BLaER1 (cell line): ENCODE data around the gene ESRRB.

Experiments used
- H3K27ac ChIP-seq: shearing (Covaris generic); formaldehyde crosslinking; 2 replicates; pipeline ENCODE4 v1.8.1; 2022
- H3K27me3 ChIP-seq: shearing (Covaris generic); formaldehyde crosslinking; 2 replicates; pipeline ENCODE4 v1.8.1; 2022
- H3K36me3 ChIP-seq: shearing (Covaris generic); formaldehyde crosslinking; 2 replicates; pipeline ENCODE4 v1.8.1; 2022
- H3K4me1 ChIP-seq: shearing (Covaris generic); formaldehyde crosslinking; 2 replicates; pipeline ENCODE4 v1.8.1; 2022
- H3K4me2 ChIP-seq: shearing (Covaris generic); formaldehyde crosslinking; 2 replicates; pipeline ENCODE4 v1.8.1; 2022
- H3K4me3 ChIP-seq: shearing (Covaris generic); formaldehyde crosslinking; 2 replicates; pipeline ENCODE4 v1.8.1; 2022
- H3K9ac ChIP-seq: shearing (Covaris generic); formaldehyde crosslinking; 2 replicates; pipeline ENCODE4 v1.8.1; 2022
- H3K9me3 ChIP-seq: shearing (Covaris generic); formaldehyde crosslinking; 2 replicates; pipeline ENCODE4 v1.8.1; 2022
- H4K20me1 ChIP-seq: shearing (Covaris generic); formaldehyde crosslinking; 2 replicates; pipeline ENCODE4 v1.8.1; 2022
- Cebpa-rat ChIP-seq: shearing (Covaris generic); IDR thresholded peaks from 2 replicates; pipeline ENCODE4 v1.8.1; 2022

ESRRB gene

DNA sequence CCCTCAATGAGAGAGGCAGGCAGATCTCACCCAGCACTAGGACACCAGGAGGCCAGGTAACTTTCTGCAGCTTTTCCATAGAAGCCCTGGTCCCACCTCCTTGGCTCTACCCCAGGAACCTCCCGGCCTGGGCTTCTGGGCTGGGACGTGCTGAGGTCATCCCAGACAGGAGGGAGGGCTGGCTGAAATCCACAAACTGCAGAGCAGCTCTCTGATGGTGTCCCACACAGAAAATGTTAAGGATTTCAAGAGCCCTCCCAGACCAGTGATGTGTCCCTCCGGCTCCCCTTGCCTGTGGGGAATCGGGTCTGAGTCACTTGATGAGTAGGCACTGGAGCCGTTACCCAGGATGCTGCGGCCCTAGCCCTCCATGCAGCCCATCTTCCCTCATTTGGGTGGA lies 124.1 kb downstream of the ESRRB start:
- peaks cover 9% of the 10 kb centered on the region for H3K4me1 ChIP-seq
- H3K27me3 ChIP-seq: no peaks in the 10 kb centered on the region
- TF ChIP-seq Cebpa-rat: no peak
- H3K27ac ChIP-seq: no peak overlapping the region
- H3K4me3 ChIP-seq: no peak overlapping the region
- no peak overlapping the region for H3K4me2 ChIP-seq
- no peaks in the 10 kb centered on the region for H3K36me3 ChIP-seq
- no peaks in the 10 kb centered on the region for H3K9me3 ChIP-seq
- H3K9ac ChIP-seq: no peak overlapping the region
- no peaks in the 10 kb centered on the region for H4K20me1 ChIP-seq

DNA sequence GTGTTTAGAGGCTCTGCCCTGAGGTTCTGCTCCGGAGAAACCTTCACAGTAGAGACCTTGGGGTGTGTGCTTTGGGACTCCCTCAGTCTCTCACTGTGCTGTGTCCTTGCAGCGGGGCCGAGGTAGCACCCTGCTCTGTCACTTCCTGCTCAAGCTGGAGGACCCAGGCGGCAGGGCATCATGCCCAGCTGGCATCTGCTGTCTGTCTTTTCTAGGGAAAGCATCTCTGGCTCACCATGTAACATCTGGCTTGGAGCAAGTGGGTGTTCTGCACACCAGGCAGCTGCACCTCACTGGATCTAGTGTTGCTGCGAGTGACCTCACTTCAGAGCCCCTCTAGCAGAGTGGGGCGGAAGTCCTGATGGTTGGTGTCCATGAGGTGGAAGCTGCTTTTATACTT lies 124.5 kb downstream of the ESRRB start:
- H3K4me3 ChIP-seq: no peak overlapping the region
- no peak overlapping the region for H3K9ac ChIP-seq
- H4K20me1 ChIP-seq: no peaks in the 10 kb centered on the region
- no peak for TF ChIP-seq Cebpa-rat
- H3K36me3 ChIP-seq: no peaks in the 10 kb centered on the region
- no peaks in the 10 kb centered on the region for H3K9me3 ChIP-seq
- H3K27me3 ChIP-seq: no peaks in the 10 kb centered on the region
- H3K4me1 ChIP-seq: peaks cover 9% of the 10 kb centered on the region
- no peak overlapping the region for H3K4me2 ChIP-seq
- no peak overlapping the region for H3K27ac ChIP-seq

DNA sequence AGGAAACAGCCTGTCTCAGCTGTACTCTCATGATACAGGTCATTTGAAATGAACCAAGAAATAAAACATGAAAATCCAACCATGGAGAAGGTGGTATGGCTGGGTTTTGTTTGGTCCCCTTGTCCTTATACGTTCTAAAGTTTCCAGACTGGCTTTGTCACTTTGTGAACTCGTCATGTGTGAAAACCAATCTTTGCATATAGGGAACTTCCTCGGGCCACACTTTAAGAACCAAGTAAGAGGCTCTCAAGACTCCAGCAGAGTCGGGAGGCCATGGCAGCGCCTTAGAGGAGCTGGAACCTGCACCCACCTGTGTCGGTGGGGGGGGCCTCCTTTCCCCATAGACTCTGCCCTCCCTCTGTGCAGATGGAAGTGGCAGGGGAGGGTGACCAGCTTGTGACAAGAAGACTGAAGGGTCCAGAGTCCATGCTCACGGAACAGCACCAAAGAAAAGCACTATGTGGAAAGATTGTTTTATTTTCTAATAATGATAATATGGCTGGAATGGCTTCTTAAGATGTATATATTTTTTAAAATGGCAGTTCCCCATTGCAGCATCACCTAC lies 125.3 kb downstream of the ESRRB start:
- Histone ChIP-seq H3K27me3 (no peaks in the 10 kb centered on the region), H3K4me2 (no peak overlapping the region), H3K36me3 (no peaks in the 10 kb centered on the region), H4K20me1 (no peaks in the 10 kb centered on the region), H3K9me3 (no peaks in the 10 kb centered on the region), H3K4me3 (no peak overlapping the region), H3K9ac (no peak overlapping the region), H3K4me1 (peaks cover 9% of the 10 kb centered on the region), H3K27ac (no peak overlapping the region)
- TF ChIP-seq Cebpa-rat: no peak

DNA sequence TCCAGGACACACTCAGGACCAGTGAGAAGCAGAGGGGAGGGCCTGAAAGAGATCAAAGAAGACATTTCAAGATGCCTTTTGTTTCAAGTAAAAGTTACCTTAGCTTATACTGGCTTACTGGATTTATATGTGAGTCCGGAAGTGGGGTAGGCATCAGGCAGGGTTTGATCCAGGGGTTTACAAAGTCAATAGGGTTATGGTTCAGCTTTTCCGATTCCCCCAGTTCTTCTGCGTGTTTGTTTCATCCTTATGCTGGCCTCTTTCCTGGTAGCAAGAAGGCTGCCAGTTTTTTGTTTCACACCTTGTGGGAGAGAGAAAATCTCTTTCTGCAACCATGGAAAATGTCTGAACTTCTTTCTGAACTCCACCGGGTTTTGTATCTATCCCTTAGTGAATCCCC lies 126.3 kb downstream of the ESRRB start:
- TF ChIP-seq Cebpa-rat: no peak
- peaks cover 9% of the 10 kb centered on the region for H3K4me1 ChIP-seq
- H3K27ac ChIP-seq: no peak overlapping the region
- H4K20me1 ChIP-seq: no peaks in the 10 kb centered on the region
- no peak overlapping the region for H3K4me2 ChIP-seq
- no peaks in the 10 kb centered on the region for H3K36me3 ChIP-seq
- no peaks in the 10 kb centered on the region for H3K27me3 ChIP-seq
- H3K9ac ChIP-seq: no peak overlapping the region
- no peak overlapping the region for H3K4me3 ChIP-seq
- no peaks in the 10 kb centered on the region for H3K9me3 ChIP-seq

DNA sequence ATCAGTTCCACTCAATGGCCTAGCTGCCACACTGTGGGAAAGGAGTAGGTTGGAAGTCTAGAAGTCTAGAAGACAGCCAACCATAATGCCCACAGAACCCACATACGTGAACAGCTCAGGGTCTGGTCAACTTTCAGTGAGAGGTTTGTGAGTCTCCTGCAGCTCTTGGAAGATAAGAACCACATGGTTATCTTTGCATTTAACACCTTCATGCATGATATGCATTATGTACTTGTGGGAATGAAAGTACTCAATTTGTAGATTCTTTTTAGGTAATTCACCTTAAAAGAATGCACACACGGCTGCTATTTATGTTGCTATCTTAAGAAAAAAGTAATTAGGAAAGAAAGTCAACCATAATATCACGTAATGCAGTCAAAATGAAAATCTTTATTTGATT lies 126.7 kb downstream of the ESRRB start:
- H3K27ac ChIP-seq: no peak overlapping the region
- no peak overlapping the region for H3K4me2 ChIP-seq
- H3K4me3 ChIP-seq: no peak overlapping the region
- no peaks in the 10 kb centered on the region for H3K9me3 ChIP-seq
- TF ChIP-seq Cebpa-rat: no peak
- no peaks in the 10 kb centered on the region for H3K36me3 ChIP-seq
- no peaks in the 10 kb centered on the region for H4K20me1 ChIP-seq
- H3K27me3 ChIP-seq: no peaks in the 10 kb centered on the region
- peaks cover 9% of the 10 kb centered on the region for H3K4me1 ChIP-seq
- H3K9ac ChIP-seq: no peak overlapping the region

DNA sequence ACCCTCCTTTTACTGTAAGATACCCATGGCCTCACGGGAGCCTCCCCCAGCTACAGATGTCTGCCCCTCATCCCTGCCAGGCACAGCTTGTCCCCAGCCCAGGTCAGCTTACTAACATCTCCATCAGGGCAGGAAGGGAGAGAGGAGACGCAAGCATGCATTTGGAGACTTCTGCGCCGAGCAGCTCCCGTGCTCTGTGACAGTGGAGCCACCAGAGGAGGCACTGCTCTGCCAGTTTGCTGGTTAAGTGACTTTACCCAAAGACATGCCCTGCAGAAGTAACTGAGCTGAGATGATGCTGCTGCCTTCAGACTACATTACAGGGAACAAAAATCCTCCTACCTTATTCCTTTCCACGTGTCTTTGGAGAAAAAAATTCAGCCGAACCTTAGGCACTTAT lies 133.4 kb downstream of the ESRRB start:
- H3K4me1 ChIP-seq: no peaks in the 10 kb centered on the region
- H3K27me3 ChIP-seq: no peaks in the 10 kb centered on the region
- H3K27ac ChIP-seq: no peak overlapping the region
- H3K4me2 ChIP-seq: no peak overlapping the region
- H3K9ac ChIP-seq: no peak overlapping the region
- no peaks in the 10 kb centered on the region for H3K9me3 ChIP-seq
- H3K4me3 ChIP-seq: no peak overlapping the region
- H4K20me1 ChIP-seq: no peaks in the 10 kb centered on the region
- no peak for TF ChIP-seq Cebpa-rat
- H3K36me3 ChIP-seq: no peaks in the 10 kb centered on the region

DNA sequence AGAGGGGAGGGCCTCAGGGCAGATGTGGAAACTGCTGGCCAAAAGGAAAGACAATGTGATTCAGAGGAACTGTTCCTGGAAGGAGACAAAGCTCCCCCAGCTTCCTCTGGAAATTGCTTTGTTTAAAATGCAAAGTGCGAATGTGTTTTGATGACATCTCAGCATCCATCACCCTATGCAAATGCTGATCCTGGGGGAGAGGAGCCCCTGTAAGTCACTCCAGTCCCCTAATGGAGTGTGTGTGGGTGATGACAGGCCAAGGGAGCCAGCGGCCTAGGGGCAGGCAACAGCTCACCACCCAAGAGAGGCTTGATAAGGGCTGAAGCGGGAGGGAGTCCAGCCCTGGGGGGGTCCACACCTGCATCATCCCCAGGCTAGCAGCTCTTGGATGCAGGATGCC lies 134.2 kb downstream of the ESRRB start:
- Histone ChIP-seq H3K27ac (no peak overlapping the region), H3K4me2 (no peak overlapping the region), H3K4me3 (no peak overlapping the region), H3K27me3 (no peaks in the 10 kb centered on the region), H3K4me1 (no peaks in the 10 kb centered on the region), H3K36me3 (no peaks in the 10 kb centered on the region), H4K20me1 (no peaks in the 10 kb centered on the region), H3K9ac (no peak overlapping the region), H3K9me3 (no peaks in the 10 kb centered on the region)
- no peak for TF ChIP-seq Cebpa-rat

DNA sequence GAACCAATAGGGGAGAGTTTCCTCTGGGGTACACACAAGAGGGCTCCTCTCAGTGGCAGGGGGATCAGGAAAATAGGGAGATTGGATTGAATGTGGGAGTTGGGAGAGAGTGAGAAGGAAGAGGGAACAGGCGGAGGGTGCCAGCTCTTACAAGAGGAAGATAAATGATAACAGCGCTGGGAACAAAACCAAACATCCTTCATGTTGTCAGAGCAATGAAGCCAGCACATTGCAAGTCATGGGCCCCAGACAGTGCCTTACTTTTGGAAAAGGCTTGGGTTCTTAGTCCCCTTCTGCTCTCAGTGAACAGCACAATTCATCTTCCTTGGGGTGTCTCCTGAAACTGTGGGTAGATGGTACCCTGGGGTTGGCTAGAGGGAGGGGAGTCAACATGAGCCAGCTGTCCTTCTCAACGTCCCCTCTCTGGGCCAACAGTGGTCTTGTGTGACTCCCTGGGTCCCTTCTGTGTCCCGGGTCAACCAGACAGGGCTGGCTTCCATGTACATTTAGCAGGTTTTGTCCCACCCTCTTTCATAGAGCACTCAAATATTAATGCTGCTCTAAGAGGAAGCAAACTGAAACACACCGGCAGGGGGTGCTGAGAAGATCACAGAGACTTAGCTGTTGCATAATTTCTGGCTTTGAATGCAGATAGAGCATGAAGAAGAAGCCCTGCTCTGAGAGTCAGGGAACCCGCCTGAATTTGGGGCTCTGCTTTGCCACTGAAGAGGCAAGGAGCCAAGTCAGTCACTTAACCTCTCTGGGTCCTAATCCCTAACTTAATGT lies 138.5 kb downstream of the ESRRB start:
- Histone ChIP-seq H3K36me3 (no peaks in the 10 kb centered on the region), H3K4me2 (no peak overlapping the region), H3K27me3 (no peaks in the 10 kb centered on the region), H4K20me1 (no peaks in the 10 kb centered on the region), H3K9me3 (no peaks in the 10 kb centered on the region), H3K9ac (no peak overlapping the region), H3K4me3 (no peak overlapping the region), H3K4me1 (no peaks in the 10 kb centered on the region), H3K27ac (no peak overlapping the region)
- no peak for TF ChIP-seq Cebpa-rat

DNA sequence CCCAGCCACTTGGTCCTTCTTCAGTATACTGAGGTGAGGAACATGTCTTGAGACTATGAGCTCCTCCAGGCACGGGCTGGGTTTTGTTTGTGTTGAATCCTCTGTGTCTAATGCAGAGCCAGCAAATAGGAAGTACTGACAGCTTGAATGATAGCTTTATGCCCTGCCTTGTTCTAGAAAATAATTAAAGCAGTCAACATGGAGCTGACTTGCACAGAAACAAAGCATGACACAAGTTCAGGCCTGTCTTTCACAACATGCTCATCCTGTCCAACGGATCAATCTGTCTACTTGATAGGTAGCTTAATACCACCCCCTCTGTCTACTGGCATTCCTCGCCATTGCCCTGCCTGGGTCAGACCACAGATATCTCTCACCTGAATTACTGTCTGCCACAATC lies 140.9 kb downstream of the ESRRB start:
- H3K4me3 ChIP-seq: no peak overlapping the region
- no peak overlapping the region for H3K9ac ChIP-seq
- no peak overlapping the region for H3K27ac ChIP-seq
- H3K9me3 ChIP-seq: peaks cover 14% of the 10 kb centered on the region
- no peak overlapping the region for H3K4me2 ChIP-seq
- no peaks in the 10 kb centered on the region for H3K4me1 ChIP-seq
- H4K20me1 ChIP-seq: no peaks in the 10 kb centered on the region
- no peaks in the 10 kb centered on the region for H3K36me3 ChIP-seq
- TF ChIP-seq Cebpa-rat: no peak
- no peaks in the 10 kb centered on the region for H3K27me3 ChIP-seq

DNA sequence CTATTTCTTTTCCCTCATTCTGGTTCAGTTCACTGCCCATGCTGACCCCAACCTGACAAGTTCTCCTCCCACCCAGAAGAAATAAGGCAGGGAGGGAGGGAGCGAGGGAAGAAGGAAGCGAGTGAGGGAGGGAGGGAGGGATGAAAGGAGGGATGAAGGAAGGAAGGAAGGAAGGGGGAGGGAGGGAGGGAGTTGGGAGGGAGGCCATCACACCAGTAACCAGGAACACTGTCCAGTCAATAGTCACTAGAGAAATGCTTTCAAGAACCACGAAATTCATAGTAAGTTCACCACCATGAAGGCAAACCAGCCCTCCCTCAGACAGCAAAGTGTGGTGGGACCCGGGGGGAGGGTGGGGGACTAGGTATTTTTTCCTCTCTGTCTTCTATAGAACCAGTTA lies 142.4 kb downstream of the ESRRB start:
- Histone ChIP-seq H3K36me3 (no peaks in the 10 kb centered on the region), H3K4me2 (no peak overlapping the region), H3K4me3 (no peak overlapping the region), H3K27me3 (no peaks in the 10 kb centered on the region), H3K9me3 (peaks cover 16% of the 10 kb centered on the region), H3K4me1 (no peaks in the 10 kb centered on the region), H4K20me1 (no peaks in the 10 kb centered on the region), H3K27ac (no peak overlapping the region), H3K9ac (no peak overlapping the region)
- no peak for TF ChIP-seq Cebpa-rat
